Activated effector memory CD4-positive, alpha-beta T cell treated with Interleukin-2 at 50 U/mL for 16 hours (primary cell): ENCODE results near the gene FLNC.

ENCODE experiments used
- DNase-seq: peaks from one replicate; pipeline ENCODE4 v3.0.0-alpha.2; 2020

The FLNC gene

GRCh38 chr7:128830231-128831177 is at the start of gene FLNC:
FLNC (plus strand) TSS chr7:128830406; CDS start chr7:128830638, 232 bp downstream.
- DNase-seq: peak; percentile 13

- no peak for DNase-seq
Measured at GRCh38 chr7:128781126-128781525, 49.1 kb upstream of the FLNC start.

- no peak for DNase-seq
Measured at GRCh38 chr7:128781851-128782250, 48.4 kb upstream of the FLNC start.

- DNase-seq: no peak
Measured at GRCh38 chr7:128783143-128783861, 46.9 kb upstream of the FLNC start.

GRCh38 chr7:128785738-128786137 is 44.5 kb upstream of the FLNC start:
- DNase-seq: no peak

GRCh38 chr7:128788446-128789412 is 41.5 kb upstream of the FLNC start:
- no peak for DNase-seq

- DNase-seq: no peak
Measured at GRCh38 chr7:128790315-128791041, 39.7 kb upstream of the FLNC start.

GRCh38 chr7:128791121-128791971 is 38.9 kb upstream of the FLNC start, which contains the start of gene CCDC136:
CCDC136 (plus strand) TSS chr7:128791968; CDS start chr7:128792412, 444 bp downstream.
- DNase-seq: peak; percentile 73

GRCh38 chr7:128791972-128792327 is 38.3 kb upstream of the FLNC start:
- no peak for DNase-seq

- no peak for DNase-seq
Measured at GRCh38 chr7:128792471-128793180, 37.6 kb upstream of the FLNC start.

- no peak for DNase-seq
Measured at GRCh38 chr7:128793181-128793547, 37.0 kb upstream of the FLNC start.

GRCh38 chr7:128794020-128794419 is 36.2 kb upstream of the FLNC start:
- DNase-seq: no peak

- DNase-seq: no peak
Measured at GRCh38 chr7:128794436-128794835, 35.8 kb upstream of the FLNC start.

GRCh38 chr7:128795129-128795528 is 35.1 kb upstream of the FLNC start:
- DNase-seq: no peak

- DNase-seq: no peak
Measured at GRCh38 chr7:128796327-128796726, 33.9 kb upstream of the FLNC start.

GRCh38 chr7:128799451-128799850 is 30.8 kb upstream of the FLNC start:
- DNase-seq: no peak

GRCh38 chr7:128800567-128800966 is 29.6 kb upstream of the FLNC start:
- no peak for DNase-seq

- DNase-seq: no peak
Measured at GRCh38 chr7:128801003-128801402, 29.2 kb upstream of the FLNC start.

- no peak for DNase-seq
Measured at GRCh38 chr7:128801667-128802418, 28.4 kb upstream of the FLNC start.

- DNase-seq: no peak
Measured at GRCh38 chr7:128804484-128804883, 25.7 kb upstream of the FLNC start.
